SU-DHL-6 (cell line): Measurements from ENCODE around the gene SYNJ1.

Source experiments
- H2AFZ ChIP-seq: fragments of 200-600 bp; sonication (generic); 2 replicates; pipeline ENCODE4 v1.6.1; 2014; ENCODE audit warnings: low read depth, mild to moderate bottlenecking, moderate library complexity, mixed read lengths, antibody characterized with exemption, low read length; ENCODE audit not compliant: severe bottlenecking
- H3F3A ChIP-seq: fragments of 200-600 bp; shearing (Covaris generic); 2 replicates; pipeline ENCODE4 v1.6.0; 2016; ENCODE audit warnings: antibody characterized with exemption, mild to moderate bottlenecking; ENCODE audit not compliant: insufficient read depth
- H3K27ac ChIP-seq: fragments of 200-600 bp; sonication (generic); 2 replicates; pipeline ENCODE4 v1.5.1; 2016; ENCODE audit warnings: low read depth, mild to moderate bottlenecking, low read length, moderate library complexity, mixed read lengths
- H3K27me3 ChIP-seq: fragments of 200-600 bp; sonication (generic), shearing (Covaris generic); 2 replicates; pipeline ENCODE4 v1.6.0; 2014; ENCODE audit warnings: mild to moderate bottlenecking, low read length
- H3K36me3 ChIP-seq: fragments of 200-600 bp; sonication (generic); 2 replicates; pipeline ENCODE4 v1.6.1; 2014; ENCODE audit warnings: mild to moderate bottlenecking, low read length, mixed read lengths
- H3K4me2 ChIP-seq: fragments of 300-600, 200-600 bp; shearing (Covaris generic), sonication (generic); 2 replicates; pipeline ENCODE4 v1.6.0; 2014; ENCODE audit warnings: low read length, low read depth, mild to moderate bottlenecking; ENCODE audit not compliant: poor library complexity, severe bottlenecking
- H3K4me3 ChIP-seq: fragments of 200-600 bp; sonication (generic); 2 replicates; pipeline ENCODE4 v1.5.1; 2014; ENCODE audit warnings: antibody characterized with exemption, low read length, mild to moderate bottlenecking, mixed read lengths; ENCODE audit not compliant: insufficient read depth, poor library complexity, severe bottlenecking
- H3K79me2 ChIP-seq: fragments of 200-600 bp; sonication (generic); 2 replicates; pipeline ENCODE4 v1.6.1; 2014; ENCODE audit warnings: mild to moderate bottlenecking, low read length, moderate library complexity; ENCODE audit not compliant: insufficient read depth
- H3K9ac ChIP-seq: fragments of 200-600 bp; sonication (generic); 2 replicates; pipeline ENCODE4 v1.7.0; 2014; ENCODE audit warnings: mild to moderate bottlenecking, low read length
- H3K9me2 ChIP-seq: fragments of 200-600 bp; sonication (generic); replicated peaks from 2 replicates; pipeline ENCODE4 v1.6.1; 2014; ENCODE audit warnings: low read length; ENCODE audit not compliant: insufficient read depth
- H3K9me3 ChIP-seq: fragments of 200-600 bp; sonication (generic); 2 replicates; pipeline ENCODE4 v1.6.1; 2014; ENCODE audit warnings: low read length, mixed read lengths; ENCODE audit not compliant: insufficient read depth
- H4K20me1 ChIP-seq: fragments of 200-600 bp; sonication (generic); 2 replicates; pipeline ENCODE4 v1.6.1; 2014; ENCODE audit warnings: low read depth, mild to moderate bottlenecking, antibody characterized with exemption, low read length, moderate library complexity, mixed read lengths
- EZH2phosphoT487 ChIP-seq: fragments of 200-600 bp; sonication (generic), shearing (Covaris generic); conservative IDR thresholded peaks from 2 replicates; pipeline ENCODE4 v1.6.1; 2018; ENCODE audit warnings: mild to moderate bottlenecking, antibody characterized with exemption, low read length, moderate library complexity, mixed read lengths
- TF ChIP-seq, protein P1 (sequence below): fragments of 200-600 bp; sonication (generic); IDR thresholded peaks from one replicate; pipeline ENCODE4 v1.5.1; 2017; ENCODE audit warnings: antibody characterized with exemption, mild to moderate bottlenecking, low read length, moderate library complexity; ENCODE audit not compliant: insufficient read depth, poor library complexity, severe bottlenecking

SYNJ1 gene

GRCh38 chr21:32764186-32764585, 36.4 kb upstream of the SYNJ1 start:
- peaks cover 24% of the 10 kb centered on the region; the same call in 1 of the 2 replicates for H4K20me1 ChIP-seq
- no peak overlapping the region for H3K27ac ChIP-seq
- no peak for TF ChIP-seq EZH2phosphoT487
- TF ChIP-seq, protein P1, sequence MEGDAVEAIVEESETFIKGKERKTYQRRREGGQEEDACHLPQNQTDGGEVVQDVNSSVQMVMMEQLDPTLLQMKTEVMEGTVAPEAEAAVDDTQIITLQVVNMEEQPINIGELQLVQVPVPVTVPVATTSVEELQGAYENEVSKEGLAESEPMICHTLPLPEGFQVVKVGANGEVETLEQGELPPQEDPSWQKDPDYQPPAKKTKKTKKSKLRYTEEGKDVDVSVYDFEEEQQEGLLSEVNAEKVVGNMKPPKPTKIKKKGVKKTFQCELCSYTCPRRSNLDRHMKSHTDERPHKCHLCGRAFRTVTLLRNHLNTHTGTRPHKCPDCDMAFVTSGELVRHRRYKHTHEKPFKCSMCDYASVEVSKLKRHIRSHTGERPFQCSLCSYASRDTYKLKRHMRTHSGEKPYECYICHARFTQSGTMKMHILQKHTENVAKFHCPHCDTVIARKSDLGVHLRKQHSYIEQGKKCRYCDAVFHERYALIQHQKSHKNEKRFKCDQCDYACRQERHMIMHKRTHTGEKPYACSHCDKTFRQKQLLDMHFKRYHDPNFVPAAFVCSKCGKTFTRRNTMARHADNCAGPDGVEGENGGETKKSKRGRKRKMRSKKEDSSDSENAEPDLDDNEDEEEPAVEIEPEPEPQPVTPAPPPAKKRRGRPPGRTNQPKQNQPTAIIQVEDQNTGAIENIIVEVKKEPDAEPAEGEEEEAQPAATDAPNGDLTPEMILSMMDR: no peak
- no peaks in the 10 kb centered on the region for H3K9me2 ChIP-seq
- no peaks in the 10 kb centered on the region for H3K9me3 ChIP-seq
- peaks cover 67% of the 10 kb centered on the region for H3K36me3 ChIP-seq
- no peak overlapping the region for H3K4me3 ChIP-seq
- H3K79me2 ChIP-seq: peaks cover 67% of the 10 kb centered on the region
- no peak overlapping the region for H2AFZ ChIP-seq
- H3K4me2 ChIP-seq: no peak overlapping the region
- H3K9ac ChIP-seq: no peak overlapping the region
- peaks cover 8% of the 10 kb centered on the region; the same call in 1 of the 2 replicates for H3F3A ChIP-seq
- H3K27me3 ChIP-seq: no peaks in the 10 kb centered on the region

- Histone ChIP-seq H3K79me2 (peaks cover 32% of the 10 kb centered on the region), H4K20me1 (peaks cover 8% of the 10 kb centered on the region), H3K9me3 (no peaks in the 10 kb centered on the region), H3K27me3 (no peaks in the 10 kb centered on the region), H3K9me2 (no peaks in the 10 kb centered on the region), H3K9ac (no peak overlapping the region), H3K4me3 (no peak overlapping the region), H2AFZ (no peak overlapping the region), H3K4me2 (no peak overlapping the region), H3K36me3 (peaks cover 82% of the 10 kb centered on the region), H3F3A (0 out of 2 replicates have a peak, but pooled peaks cover 7% of the 10 kb centered on the region), H3K27ac (no peak overlapping the region)
- TF ChIP-seq EZH2phosphoT487: no peak
- TF ChIP-seq, protein P1: no peak
Measured at GRCh38 chr21:32757804-32758203, 30.0 kb upstream of the SYNJ1 start.

GRCh38 chr21:32756096-32756495, 28.3 kb upstream of the SYNJ1 start:
- Histone ChIP-seq H3K27me3 (no peaks in the 10 kb centered on the region), H3K4me3 (no peak overlapping the region), H3K27ac (no peak overlapping the region), H3K9me3 (no peaks in the 10 kb centered on the region), H2AFZ (no peak overlapping the region), H3K4me2 (no peak overlapping the region), H3K36me3 (peaks cover 79% of the 10 kb centered on the region), H4K20me1 (peaks cover 8% of the 10 kb centered on the region), H3F3A (0 out of 2 replicates have a peak, but pooled peaks cover 10% of the 10 kb centered on the region), H3K9me2 (no peaks in the 10 kb centered on the region), H3K9ac (no peak overlapping the region), H3K79me2 (peaks cover 26% of the 10 kb centered on the region)
- no peak for TF ChIP-seq EZH2phosphoT487
- TF ChIP-seq, protein P1: no peak
